ENCODE data around the gene ASCL2. TPM values are rescaled to one million over a fixed set of nuclear protein-coding genes. Genes with fewer than 3 reads are reported as not detected.

The ASCL2 gene
- total RNA-seq, 1 donor, result not detected

DNA sequence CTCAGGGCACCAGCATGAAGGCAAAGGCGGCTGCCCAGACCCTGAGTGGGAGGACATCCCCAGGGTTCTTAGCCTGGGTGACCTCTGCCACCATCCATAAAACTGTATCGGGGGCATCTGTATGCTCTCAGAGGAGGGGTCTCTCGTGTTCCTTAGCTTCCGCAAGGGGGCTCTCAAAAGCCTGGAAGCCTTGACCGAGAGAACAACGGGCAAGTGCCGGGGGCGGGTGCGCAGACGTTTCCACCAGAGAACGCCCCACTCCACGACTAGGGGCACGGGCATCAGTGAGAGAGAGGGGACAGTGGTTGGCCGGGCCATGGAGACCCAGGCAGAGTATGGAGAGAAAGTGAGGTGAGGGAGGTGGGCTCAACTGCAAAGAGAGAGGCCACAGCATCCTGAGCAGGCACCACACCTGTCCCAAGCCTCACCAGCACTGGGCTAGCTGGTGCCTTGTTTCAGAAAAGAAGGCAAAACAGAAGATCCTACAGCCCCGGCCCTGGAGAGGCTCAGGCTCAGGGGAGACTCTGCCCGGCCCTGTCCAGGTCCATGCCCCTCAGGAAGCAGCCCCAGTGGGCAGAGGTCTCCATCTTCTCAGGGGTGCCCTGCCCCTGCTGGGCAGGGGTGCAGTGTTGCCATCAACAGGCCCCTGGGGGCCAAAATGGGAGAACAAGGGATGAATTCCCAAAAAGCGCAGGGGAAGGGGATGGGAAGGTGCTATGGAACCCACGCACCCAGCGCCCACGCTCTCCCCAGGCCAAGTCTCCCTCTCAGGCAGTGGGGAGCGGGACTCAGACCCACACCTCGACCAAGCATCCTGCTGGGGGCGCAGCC, 37.3 kb upstream of the ASCL2 start:
- no peaks in the 10 kb centered on the region for H4K20me1 ChIP-seq (ENCODE audit: insufficient read depth, low read length)
- no peaks in the 10 kb centered on the region for H3K36me3 ChIP-seq (ENCODE audit: insufficient read depth, low read length)
- TF ChIP-seq, protein P1, sequence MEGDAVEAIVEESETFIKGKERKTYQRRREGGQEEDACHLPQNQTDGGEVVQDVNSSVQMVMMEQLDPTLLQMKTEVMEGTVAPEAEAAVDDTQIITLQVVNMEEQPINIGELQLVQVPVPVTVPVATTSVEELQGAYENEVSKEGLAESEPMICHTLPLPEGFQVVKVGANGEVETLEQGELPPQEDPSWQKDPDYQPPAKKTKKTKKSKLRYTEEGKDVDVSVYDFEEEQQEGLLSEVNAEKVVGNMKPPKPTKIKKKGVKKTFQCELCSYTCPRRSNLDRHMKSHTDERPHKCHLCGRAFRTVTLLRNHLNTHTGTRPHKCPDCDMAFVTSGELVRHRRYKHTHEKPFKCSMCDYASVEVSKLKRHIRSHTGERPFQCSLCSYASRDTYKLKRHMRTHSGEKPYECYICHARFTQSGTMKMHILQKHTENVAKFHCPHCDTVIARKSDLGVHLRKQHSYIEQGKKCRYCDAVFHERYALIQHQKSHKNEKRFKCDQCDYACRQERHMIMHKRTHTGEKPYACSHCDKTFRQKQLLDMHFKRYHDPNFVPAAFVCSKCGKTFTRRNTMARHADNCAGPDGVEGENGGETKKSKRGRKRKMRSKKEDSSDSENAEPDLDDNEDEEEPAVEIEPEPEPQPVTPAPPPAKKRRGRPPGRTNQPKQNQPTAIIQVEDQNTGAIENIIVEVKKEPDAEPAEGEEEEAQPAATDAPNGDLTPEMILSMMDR (IDR thresholded peaks at IDR 0.05; ENCODE audit: extremely low read depth, low read depth, low read length), result no peak
- DNase-seq (ENCODE audit: insufficient read length, low spot score, missing footprints), result peak; percentile 81
- no peaks in the 10 kb centered on the region for H3K79me2 ChIP-seq (ENCODE audit: insufficient read depth, low read length)
- H3K27me3 ChIP-seq (ENCODE audit: insufficient read depth, low read length), result no peaks in the 10 kb centered on the region
- no peak overlapping the region for H3K4me3 ChIP-seq (ENCODE audit: insufficient read depth, low read length)
- H2AFZ ChIP-seq (ENCODE audit: low read length), result no peak overlapping the region
- H3K9me3 ChIP-seq (ENCODE audit: low read depth, low read length), result no peaks in the 10 kb centered on the region
- H3K4me1 ChIP-seq (ENCODE audit: insufficient read depth, low read length), result peaks cover 20% of the 10 kb centered on the region
- H3K4me2 ChIP-seq (ENCODE audit: insufficient read depth, low read length), result no peak overlapping the region
- H3K27ac ChIP-seq (ENCODE audit: low read depth, low read length), result no peak overlapping the region

DNA sequence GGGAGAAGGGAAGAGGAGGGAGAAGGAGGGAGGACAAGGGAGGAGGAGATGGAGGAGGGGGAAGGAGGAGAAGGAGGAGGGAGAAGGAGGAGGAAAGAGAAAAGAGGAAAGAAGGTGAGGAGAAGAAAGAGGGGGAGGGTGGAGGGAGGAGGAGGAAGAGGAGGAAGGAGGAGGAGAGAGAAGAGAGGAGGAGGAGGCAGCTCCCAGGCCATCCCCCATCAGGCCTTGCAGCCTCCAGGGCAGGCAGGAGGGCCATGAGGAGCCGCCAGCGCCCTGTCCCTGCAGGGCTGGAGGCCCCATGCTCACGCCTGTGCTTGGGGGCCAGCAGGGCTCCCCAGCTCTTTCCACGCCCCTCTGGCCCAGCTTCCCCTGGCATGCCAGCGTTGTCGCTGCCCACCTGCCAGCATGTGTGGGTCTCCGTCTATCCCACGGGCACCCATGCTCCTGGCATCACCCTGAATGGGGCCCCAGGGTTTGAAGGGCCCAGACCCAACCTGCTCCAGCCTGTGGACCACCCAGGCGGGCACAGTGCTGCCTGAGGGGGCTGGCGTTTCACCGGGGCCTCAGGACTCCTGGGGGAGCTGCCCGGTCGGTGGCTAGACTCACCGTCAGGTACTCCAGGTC, 36.6 kb upstream of the ASCL2 start:
- no peaks in the 10 kb centered on the region for H3K79me2 ChIP-seq (ENCODE audit: insufficient read depth, low read length)
- H2AFZ ChIP-seq (ENCODE audit: low read length), result no peak overlapping the region
- TF ChIP-seq, protein P1 (IDR thresholded peaks at IDR 0.05; ENCODE audit: extremely low read depth, low read depth, low read length), result no peak
- DNase-seq (ENCODE audit: insufficient read length, low spot score, missing footprints), result peak; percentile 84
- H3K36me3 ChIP-seq (ENCODE audit: insufficient read depth, low read length), result no peaks in the 10 kb centered on the region
- H3K4me1 ChIP-seq (ENCODE audit: insufficient read depth, low read length), result peaks cover 13% of the 10 kb centered on the region
- H3K4me2 ChIP-seq (ENCODE audit: insufficient read depth, low read length), result no peak overlapping the region
- H3K4me3 ChIP-seq (ENCODE audit: insufficient read depth, low read length), result no peak overlapping the region
- no peaks in the 10 kb centered on the region for H4K20me1 ChIP-seq (ENCODE audit: insufficient read depth, low read length)
- no peak overlapping the region for H3K27ac ChIP-seq (ENCODE audit: low read depth, low read length)
- H3K9me3 ChIP-seq (ENCODE audit: low read depth, low read length), result no peaks in the 10 kb centered on the region
- H3K27me3 ChIP-seq (ENCODE audit: insufficient read depth, low read length), result no peaks in the 10 kb centered on the region

DNA sequence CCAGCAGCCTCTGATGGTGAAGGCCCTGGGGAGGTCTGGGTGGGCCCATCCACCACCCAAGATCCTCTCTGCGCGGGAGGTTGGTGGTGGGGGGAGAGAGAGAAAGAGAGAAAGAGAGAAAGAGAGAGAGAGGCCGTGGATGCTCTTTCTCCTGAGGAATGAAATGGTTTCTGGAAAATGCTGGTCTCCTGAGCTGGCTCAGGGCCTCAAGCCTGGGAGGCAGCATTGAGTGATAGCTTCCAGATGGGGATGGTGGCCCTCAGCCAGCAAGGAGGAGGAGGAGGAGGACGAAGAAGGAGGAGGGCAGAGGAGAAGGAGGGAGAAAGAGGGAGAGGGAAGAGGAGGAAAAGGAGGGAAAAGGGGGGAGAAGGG, 36.0 kb upstream of the ASCL2 start:
- DNase-seq (ENCODE audit: insufficient read length, low spot score, missing footprints), result peak; percentile 92
- Histone ChIP-seq H3K4me1 (ENCODE audit: insufficient read depth, low read length) (peaks cover 13% of the 10 kb centered on the region), H2AFZ (ENCODE audit: low read length) (peak overlapping the region; percentile 63), H3K79me2 (ENCODE audit: insufficient read depth, low read length) (no peaks in the 10 kb centered on the region), H4K20me1 (ENCODE audit: insufficient read depth, low read length) (no peaks in the 10 kb centered on the region), H3K27me3 (ENCODE audit: insufficient read depth, low read length) (no peaks in the 10 kb centered on the region), H3K9me3 (ENCODE audit: low read depth, low read length) (no peaks in the 10 kb centered on the region), H3K4me3 (ENCODE audit: insufficient read depth, low read length) (peak overlapping the region; percentile 31), H3K36me3 (ENCODE audit: insufficient read depth, low read length) (no peaks in the 10 kb centered on the region), H3K4me2 (ENCODE audit: insufficient read depth, low read length) (peak overlapping the region; percentile 44), H3K27ac (ENCODE audit: low read depth, low read length) (no peak overlapping the region)
- TF ChIP-seq, protein P1 (IDR thresholded peaks at IDR 0.05; ENCODE audit: extremely low read depth, low read depth, low read length), result no peak

DNA sequence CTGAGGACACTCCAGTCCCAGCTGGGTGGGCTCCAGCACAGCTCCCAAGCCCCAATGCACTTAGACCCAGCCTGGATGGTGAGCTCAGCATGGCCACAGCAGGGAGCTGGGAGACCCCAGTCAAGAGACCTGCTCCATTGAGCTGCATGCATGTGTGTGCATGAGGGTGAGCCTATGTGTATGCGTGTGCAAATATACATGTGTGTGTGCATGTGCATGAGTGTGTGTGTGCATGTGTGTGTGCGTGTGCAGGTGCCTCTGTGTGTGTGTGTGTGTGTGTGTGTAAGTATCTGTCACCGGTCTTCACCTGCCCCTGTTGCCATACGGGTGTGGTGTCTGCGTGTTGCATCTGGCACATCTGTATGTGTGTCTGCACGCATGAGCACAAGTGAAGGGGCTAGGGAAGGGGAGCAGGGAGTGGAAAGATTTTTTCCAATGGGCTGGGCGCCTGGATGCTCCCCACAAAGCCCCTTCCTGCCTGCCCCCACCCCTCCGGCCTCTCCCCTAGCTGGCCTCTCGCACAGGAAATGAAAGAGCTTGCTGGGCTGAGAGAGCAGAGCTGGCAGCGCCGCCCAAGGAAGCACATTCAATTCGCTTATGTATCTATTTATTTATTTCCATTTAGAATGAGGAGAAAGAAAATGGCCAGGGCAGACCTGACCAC, 35.5 kb upstream of the ASCL2 start:
- Histone ChIP-seq H3K36me3 (ENCODE audit: insufficient read depth, low read length) (no peaks in the 10 kb centered on the region), H4K20me1 (ENCODE audit: insufficient read depth, low read length) (no peaks in the 10 kb centered on the region), H3K27ac (ENCODE audit: low read depth, low read length) (no peak overlapping the region), H3K79me2 (ENCODE audit: insufficient read depth, low read length) (no peaks in the 10 kb centered on the region), H3K4me2 (ENCODE audit: insufficient read depth, low read length) (peak overlapping the region; percentile 44), H3K9me3 (ENCODE audit: low read depth, low read length) (no peaks in the 10 kb centered on the region), H2AFZ (ENCODE audit: low read length) (peak overlapping the region; percentile 63), H3K4me3 (ENCODE audit: insufficient read depth, low read length) (peak overlapping the region; percentile 31), H3K4me1 (ENCODE audit: insufficient read depth, low read length) (peaks cover 13% of the 10 kb centered on the region), H3K27me3 (ENCODE audit: insufficient read depth, low read length) (no peaks in the 10 kb centered on the region)
- peak; percentile 91 for DNase-seq (ENCODE audit: insufficient read length, low spot score, missing footprints)
- TF ChIP-seq, protein P1 (IDR thresholded peaks at IDR 0.05; ENCODE audit: extremely low read depth, low read depth, low read length), result no peak

Measured in osteoblast (primary cell).